Thoracic aorta (tissue), 2 donors: ENCODE data around the gene CMTM2. TPM values are rescaled to one million over a fixed set of nuclear protein-coding genes. Genes with fewer than 3 reads are reported as not detected.

Experiments used
- ATAC-seq: fragments of 150-250 bp; one replicate; pipeline ENCODE4 v1.8.0; 2017; ENCODE audit warnings: low read depth; ENCODE audit not compliant: insufficient number of reproducible peaks, low FRiP score
- DNase-seq: peaks from one replicate; pipeline ENCODE4 v3.0.0-alpha.2; 2020; ENCODE audit warnings: low spot score
- H3K27ac ChIP-seq, 2 donors: fragments of 200-600 bp; sonication (generic); 1 replicate in 1 of 2; 2 replicates in 1 of 2; pipeline ENCODE4 v1.5.1; 2016; ENCODE audit warnings: mild to moderate bottlenecking in 2 of 2, moderate library complexity in 2 of 2
- H3K27me3 ChIP-seq: fragments of 200-600 bp; sonication (generic); replicated peaks from 2 replicates; pipeline ENCODE4 v1.6.0; 2016; ENCODE audit warnings: mild to moderate bottlenecking; ENCODE audit not compliant: insufficient read depth
- H3K36me3 ChIP-seq: fragments of 200-600 bp; sonication (generic); one replicate; pipeline ENCODE4 v1.5.1; 2016
- H3K4me1 ChIP-seq, 2 donors: fragments of 200-600 bp; sonication (generic); 1 replicate in 1 of 2; 2 replicates in 1 of 2; pipeline versions ENCODE4 v1.5.1 to v1.6.0; 2016; ENCODE audit warnings: low read depth in 2 of 2, mild to moderate bottlenecking in 1 of 2; ENCODE audit not compliant: control insufficient read depth in 1 of 2
- H3K4me3 ChIP-seq: fragments of 200-600 bp; sonication (generic); 2 replicates; pipeline ENCODE4 v1.5.1; 2016; ENCODE audit warnings: mild to moderate bottlenecking
- H3K9me3 ChIP-seq: fragments of 200-600 bp; sonication (generic); 2 replicates; pipeline ENCODE4 v1.5.1; 2016
- CTCF ChIP-seq: fragments of 200-600 bp; sonication (generic); IDR thresholded peaks from one replicate; pipeline ENCODE4 v1.5.1; 2019; ENCODE audit warnings: antibody characterized with exemption
- total RNA-seq, 2 donors: library from RNA; depleted of rRNA; stranded (reverse); fragments of >200 nt; gene quantifications; one replicate each; pipeline versions ENCODE4 v1.1.0 to v1.2.3, GENCODE V29; 2016

CMTM2 gene
- total RNA-seq, 2 donors from 2014 or later, result 1.7 TPM; not detected in 1

- H3K4me1 ChIP-seq, result peaks cover 12 to 24% of the 10 kb centered on the region in 2 donors
- H3K27me3 ChIP-seq, result no peaks in the 10 kb centered on the region
- H3K36me3 ChIP-seq, result no peaks in the 10 kb centered on the region
- H3K4me3 ChIP-seq, result no peak overlapping the region
- no peaks in the 10 kb centered on the region for H3K9me3 ChIP-seq
- no peak overlapping the region for H3K27ac ChIP-seq
- DNase-seq, result no peak
- TF ChIP-seq CTCF, result no peak
- no peak for ATAC-seq
These were observed 4.7 kb upstream of the CMTM2 start for GRCh38 chr16:66574531-66574930.

- DNase-seq, result no peak
- Histone ChIP-seq H3K36me3 (no peaks in the 10 kb centered on the region), H3K27ac (no peak overlapping the region), H3K9me3 (no peaks in the 10 kb centered on the region), H3K4me1 (peaks cover 6 to 19% of the 10 kb centered on the region in 2 donors), H3K4me3 (no peak overlapping the region), H3K27me3 (no peaks in the 10 kb centered on the region)
- ATAC-seq, result no peak
- no peak for TF ChIP-seq CTCF
These were observed 4.2 kb upstream of the CMTM2 start for GRCh38 chr16:66575060-66575459.

GRCh38 chr16:66576296-66576695, 3.0 kb upstream of the CMTM2 start:
- H3K9me3 ChIP-seq, result no peaks in the 10 kb centered on the region
- DNase-seq, result no peak
- no peaks in the 10 kb centered on the region for H3K36me3 ChIP-seq
- H3K27ac ChIP-seq, result no peak overlapping the region
- H3K27me3 ChIP-seq, result no peaks in the 10 kb centered on the region
- ATAC-seq, result no peak
- no peak for TF ChIP-seq CTCF
- H3K4me1 ChIP-seq, result peaks cover 7 to 26% of the 10 kb centered on the region in 2 donors
- H3K4me3 ChIP-seq, result no peak overlapping the region

- no peak for ATAC-seq
- peak overlapping the region in 1 of 2 donors; percentile 30 for H3K27ac ChIP-seq
- no peak for DNase-seq
- peaks cover 7 to 30% of the 10 kb centered on the region in 2 donors for H3K4me1 ChIP-seq
- no peak for TF ChIP-seq CTCF
- H3K4me3 ChIP-seq, result no peak overlapping the region
- H3K9me3 ChIP-seq, result no peaks in the 10 kb centered on the region
- H3K27me3 ChIP-seq, result no peaks in the 10 kb centered on the region
- no peaks in the 10 kb centered on the region for H3K36me3 ChIP-seq
These were observed 1.4 kb downstream of the CMTM2 start for GRCh38 chr16:66580605-66581209.

GRCh38 chr16:66581246-66581952, 2.1 kb downstream of the CMTM2 start:
- H3K4me1 ChIP-seq, result peaks cover 7 to 30% of the 10 kb centered on the region in 2 donors
- no peak for TF ChIP-seq CTCF
- H3K27me3 ChIP-seq, result no peaks in the 10 kb centered on the region
- no peaks in the 10 kb centered on the region for H3K9me3 ChIP-seq
- ATAC-seq, result no peak
- H3K36me3 ChIP-seq, result no peaks in the 10 kb centered on the region
- H3K4me3 ChIP-seq, result no peak overlapping the region
- peak overlapping the region in 1 of 2 donors; percentile 30 for H3K27ac ChIP-seq
- no peak for DNase-seq
